Measurements from ENCODE around the gene GMDS.

Gene GMDS

GRCh38 chr6:1821513-1822183 is 423.8 kb downstream of the GMDS start:
- no peak for DNase-seq

- no peak for DNase-seq
Observed at GRCh38 chr6:1821164-1821512, 424.3 kb downstream of the GMDS start.

GRCh38 chr6:1820714-1821113 is 424.7 kb downstream of the GMDS start:
- no peak for DNase-seq

- DNase-seq = no peak
Observed at GRCh38 chr6:1820165-1820564, 425.2 kb downstream of the GMDS start.

GRCh38 chr6:1819007-1819406 is 426.4 kb downstream of the GMDS start:
- no peak for DNase-seq

GRCh38 chr6:1817033-1817761 is 428.2 kb downstream of the GMDS start:
- DNase-seq = no peak

- peak; percentile 5 to 21 (median 8) for DNase-seq
Observed at GRCh38 chr6:1815827-1816452, 429.5 kb downstream of the GMDS start.

- no peak for DNase-seq
Observed at GRCh38 chr6:1814279-1814678, 431.1 kb downstream of the GMDS start.

- peak in 1 of 4 experiments; percentile 7 for DNase-seq
Observed at GRCh38 chr6:1812487-1812886, 432.9 kb downstream of the GMDS start.

GRCh38 chr6:1812034-1812433 is 433.4 kb downstream of the GMDS start:
- no peak for DNase-seq

- DNase-seq = no peak
Observed at GRCh38 chr6:1810880-1811279, 434.5 kb downstream of the GMDS start.

- DNase-seq = no peak
Observed at GRCh38 chr6:1809291-1809988, 436.0 kb downstream of the GMDS start.

- DNase-seq = no peak
Observed at GRCh38 chr6:1806935-1807334, 438.5 kb downstream of the GMDS start.

- DNase-seq = no peak
Observed at GRCh38 chr6:1802491-1803395, 442.7 kb downstream of the GMDS start.

- DNase-seq = no peak
Observed at GRCh38 chr6:1801401-1801800, 444.0 kb downstream of the GMDS start.

GRCh38 chr6:1800845-1801244 is 444.6 kb downstream of the GMDS start:
- no peak for DNase-seq

- no peak for DNase-seq
Observed at GRCh38 chr6:1798965-1799325, 446.5 kb downstream of the GMDS start.

GRCh38 chr6:1798303-1798964 is 447.0 kb downstream of the GMDS start:
- no peak for DNase-seq

- no peak for DNase-seq
Observed at GRCh38 chr6:1797801-1798200, 447.6 kb downstream of the GMDS start.

- no peak for DNase-seq
Observed at GRCh38 chr6:1796706-1797529, 448.5 kb downstream of the GMDS start.

- DNase-seq = no peak
Observed at GRCh38 chr6:1795910-1796309, 449.5 kb downstream of the GMDS start.

Data from suppressor macrophage (primary cell).